GM18517 (cell line): ENCODE results near the gene TIMM29.

Source experiments
- ATAC-seq: cut with Tn5 transposase; IDR thresholded peaks from one replicate; pipeline ENCODE4 v1.9.1; 2021; ENCODE audit warnings: mild to moderate bottlenecking, moderate library complexity; ENCODE audit not compliant: unreplicated experiment

The TIMM29 gene

GRCh38 chr19:10928563-10929401 is at the start of gene TIMM29, which contains the start of gene YIPF2:
Gene TIMM29 (plus strand): TSS chr19:10928811. CDS start chr19:10928823, 12 bp downstream.
Gene YIPF2 (minus strand): TSS chr19:10928639. CDS start chr19:10928410, 229 bp downstream.
- ATAC-seq: peak; percentile 82

- ATAC-seq: no peak
These were observed 47.1 kb upstream of the TIMM29 start for GRCh38 chr19:10881403-10882107.

DNA sequence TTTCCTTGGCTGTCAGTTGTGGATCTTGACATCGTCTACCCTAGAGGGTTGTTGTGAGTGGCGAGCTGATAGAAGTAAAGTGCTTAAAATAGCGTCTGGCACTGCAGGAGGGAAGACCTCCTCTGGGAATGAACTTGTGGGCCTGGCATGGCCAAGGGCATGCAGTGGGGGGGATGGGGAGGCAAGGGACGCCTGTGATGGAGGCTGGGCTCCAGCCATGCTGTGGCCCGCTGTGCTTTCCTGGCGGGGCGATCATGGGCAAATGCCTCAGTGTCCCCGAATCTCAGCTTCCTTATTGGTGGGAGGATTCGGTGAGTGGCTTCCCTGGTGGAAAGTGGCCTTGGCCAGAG is 46.5 kb upstream of the TIMM29 start:
- no peak for ATAC-seq

- ATAC-seq: no peak
These were observed 44.3 kb upstream of the TIMM29 start for GRCh38 chr19:10884274-10884673.

DNA sequence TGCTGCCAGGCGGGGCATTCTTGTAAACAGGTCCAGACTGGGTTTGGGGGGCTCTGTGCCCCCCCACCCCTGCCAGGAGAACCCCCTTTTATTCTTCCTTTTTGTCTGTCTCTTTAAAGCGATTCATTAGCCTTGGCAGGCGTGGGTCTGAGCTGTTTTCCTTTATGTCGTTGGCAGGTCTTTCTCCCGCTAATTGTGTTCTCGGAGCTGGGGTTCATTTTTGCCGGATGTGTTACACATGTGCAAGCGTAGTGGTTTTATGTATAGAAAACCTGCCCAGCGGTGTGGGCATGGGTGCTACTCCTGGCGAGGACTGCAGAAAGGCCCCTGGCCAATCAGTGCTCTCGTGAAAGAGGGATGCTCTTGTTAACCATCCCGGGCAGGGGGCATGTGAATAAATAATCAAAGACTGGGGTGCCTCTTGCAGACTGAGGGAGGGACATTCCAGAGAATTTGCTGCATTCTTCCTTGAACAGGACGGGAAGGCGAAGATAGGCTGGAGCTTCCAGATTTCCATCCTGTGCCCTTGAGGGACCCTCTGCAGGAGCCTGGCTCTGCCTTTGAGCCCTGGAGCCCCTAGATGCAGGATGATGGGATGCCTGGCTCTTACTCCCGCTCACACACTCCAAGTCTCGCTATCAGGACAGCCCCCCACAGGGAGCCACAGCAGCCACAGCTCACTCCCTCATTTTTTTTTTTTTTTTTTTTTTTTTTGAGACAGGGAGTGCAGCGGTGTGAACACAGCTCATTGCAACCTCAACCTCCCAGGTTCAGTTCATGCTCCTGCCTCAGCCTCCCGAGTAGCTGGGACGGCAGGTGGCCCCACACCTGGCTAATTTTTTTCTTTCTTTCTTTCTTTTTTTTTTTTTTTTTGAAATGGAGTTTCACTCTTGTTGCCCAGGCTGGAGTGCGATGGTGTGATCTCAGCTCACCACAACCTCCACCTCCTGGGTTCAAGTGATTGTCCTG is 43.1 kb upstream of the TIMM29 start:
- no peak for ATAC-seq

DNA sequence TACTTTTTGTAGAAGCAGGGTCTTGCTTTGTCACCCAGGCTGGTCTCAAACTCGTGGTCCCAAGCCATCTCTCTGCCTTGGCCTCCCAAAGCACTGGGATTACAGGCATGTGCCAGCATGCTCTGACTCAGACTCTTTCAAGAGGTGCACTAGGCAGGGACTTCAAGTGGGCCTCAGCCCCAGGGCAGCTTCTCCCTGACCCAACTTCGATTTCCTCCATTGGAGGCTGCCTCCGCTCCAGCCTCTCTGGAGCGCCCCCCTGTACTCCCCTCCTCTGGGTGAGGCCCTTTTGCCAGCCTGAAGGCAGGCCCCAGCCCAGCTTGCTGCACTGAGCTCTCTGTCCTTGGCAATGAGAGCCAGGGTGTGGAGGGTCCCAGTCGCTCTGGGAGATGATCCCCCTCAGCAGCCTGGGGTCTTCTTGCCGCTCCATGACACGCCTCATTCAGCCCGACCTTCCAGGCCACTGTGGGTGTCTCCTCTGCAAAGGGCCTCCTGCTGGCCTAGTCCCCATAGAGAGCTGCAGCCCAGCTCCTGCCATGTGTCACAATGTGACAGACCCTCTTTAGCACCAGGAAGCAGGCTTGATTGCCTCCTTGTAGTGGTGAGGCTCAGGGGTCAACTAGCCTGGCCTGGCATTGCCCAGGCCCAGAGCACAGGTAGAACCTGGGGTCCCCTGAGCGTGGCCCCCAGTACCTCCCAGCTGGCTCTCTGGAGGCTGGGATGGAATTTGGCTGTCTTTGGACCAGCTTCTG is 40.8 kb upstream of the TIMM29 start:
- no peak for ATAC-seq

DNA sequence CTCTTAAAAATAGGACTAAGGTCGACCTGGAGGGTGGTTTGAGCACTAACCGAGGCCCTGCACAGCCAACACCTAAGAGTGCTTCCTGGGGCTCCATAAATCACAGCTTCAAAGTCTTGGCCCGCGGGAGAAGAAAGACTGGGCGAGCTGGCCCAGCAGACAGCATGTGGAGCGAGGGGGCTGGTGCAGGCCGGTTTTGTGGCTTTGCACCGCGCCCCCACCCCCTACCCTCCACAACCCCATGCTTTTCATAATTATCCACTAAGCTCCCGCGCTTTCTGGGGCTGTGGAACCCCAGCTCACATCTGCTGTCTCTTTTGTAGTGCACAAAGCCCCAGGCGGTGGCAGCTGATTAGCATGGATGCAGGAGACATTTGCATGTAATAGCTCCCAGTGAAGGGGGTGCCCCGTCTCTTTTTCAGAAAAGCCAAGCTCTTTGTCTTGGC is 40.2 kb upstream of the TIMM29 start:
- no peak for ATAC-seq

- ATAC-seq: no peak
These were observed 38.7 kb upstream of the TIMM29 start for GRCh38 chr19:10889880-10890279.

DNA sequence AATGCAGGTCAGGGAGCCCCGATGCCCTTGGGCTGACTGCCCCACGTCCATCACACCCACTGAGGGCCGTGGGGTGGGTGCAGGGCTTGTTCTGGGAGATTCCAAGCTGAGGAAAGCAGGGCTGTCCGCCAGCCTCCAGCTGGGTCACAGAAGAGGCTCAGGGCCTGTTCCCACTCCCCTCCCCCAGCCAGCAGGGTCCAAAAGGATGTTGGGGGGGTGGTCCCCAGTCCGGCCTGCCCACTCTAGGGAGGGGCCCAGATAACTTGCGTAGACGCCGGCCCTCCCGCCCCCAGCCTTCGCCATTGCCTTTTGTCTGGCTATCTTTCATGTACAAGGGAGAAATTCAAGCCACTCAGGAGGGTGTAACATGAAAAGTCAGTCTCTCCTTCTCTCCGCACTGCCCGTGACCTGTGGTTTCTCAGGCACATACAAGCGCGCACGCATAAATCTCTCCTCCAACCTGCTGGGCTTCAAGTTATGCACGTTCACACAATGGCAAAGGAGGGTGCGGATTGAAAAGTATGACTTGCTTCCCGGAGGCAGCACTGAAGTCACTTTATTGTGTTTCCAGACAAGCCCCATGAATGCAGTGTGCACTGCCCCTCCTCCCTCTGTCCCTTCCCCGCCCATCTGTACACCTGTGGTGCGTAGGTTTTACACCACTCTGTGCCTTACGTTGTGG is 37.1 kb upstream of the TIMM29 start:
- no peak for ATAC-seq

GRCh38 chr19:10892256-10892655 is 36.4 kb upstream of the TIMM29 start:
- no peak for ATAC-seq

DNA sequence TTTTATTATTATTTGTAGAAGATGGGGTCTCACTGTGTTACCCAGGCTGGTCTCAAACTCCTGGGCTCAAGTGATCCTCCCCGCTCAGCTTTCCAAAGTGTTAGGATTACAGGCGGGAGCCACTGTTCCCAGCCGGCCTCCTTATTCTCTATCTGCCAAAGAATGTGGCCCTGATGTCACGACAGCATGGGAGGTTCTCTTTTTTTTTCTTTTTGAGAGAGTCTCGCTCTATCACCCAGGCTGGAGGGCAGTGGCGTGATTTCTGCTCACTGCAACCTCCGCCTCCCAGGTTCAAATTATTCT is 33.7 kb upstream of the TIMM29 start:
- ATAC-seq: no peak

DNA sequence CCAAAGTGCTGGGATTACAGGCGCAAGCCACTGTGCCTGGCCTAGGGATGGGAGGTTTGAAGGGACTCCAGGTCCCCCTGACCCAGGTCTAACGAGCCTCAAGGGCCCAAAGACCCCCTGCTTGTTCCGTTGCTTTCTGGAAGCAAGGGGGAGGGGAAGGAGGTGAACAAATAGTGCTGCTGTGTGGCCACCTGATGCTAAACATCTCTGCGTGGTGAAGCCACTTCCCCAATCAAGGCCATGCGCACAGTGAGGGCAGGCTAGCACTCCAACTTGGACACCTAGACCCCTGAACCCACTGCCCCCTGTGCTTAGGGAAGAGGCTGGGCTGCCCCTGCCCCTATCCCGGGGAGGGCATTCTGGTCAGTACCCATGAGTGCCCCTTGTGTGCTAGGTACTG is 33.2 kb upstream of the TIMM29 start:
- ATAC-seq: no peak

DNA sequence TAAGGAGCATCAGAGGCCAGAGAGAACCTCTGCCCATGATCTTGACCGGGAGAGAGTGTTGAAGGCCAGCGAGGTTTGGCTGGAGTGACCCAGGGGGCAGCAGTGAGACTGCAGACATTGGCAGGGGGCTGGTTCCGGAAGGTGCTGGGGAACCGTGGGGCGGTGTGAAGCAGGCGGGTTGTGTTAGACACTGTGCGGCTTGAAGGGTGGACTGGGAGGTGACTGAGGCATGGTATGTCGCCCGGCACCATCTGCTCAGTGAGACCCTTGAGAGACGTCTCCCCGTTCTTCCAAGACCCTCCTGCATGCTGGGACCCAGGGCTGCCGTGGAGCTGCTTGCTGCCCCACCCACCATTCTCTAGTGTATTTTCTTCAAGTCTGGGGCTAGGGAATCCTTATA is 32.7 kb upstream of the TIMM29 start:
- no peak for ATAC-seq

DNA sequence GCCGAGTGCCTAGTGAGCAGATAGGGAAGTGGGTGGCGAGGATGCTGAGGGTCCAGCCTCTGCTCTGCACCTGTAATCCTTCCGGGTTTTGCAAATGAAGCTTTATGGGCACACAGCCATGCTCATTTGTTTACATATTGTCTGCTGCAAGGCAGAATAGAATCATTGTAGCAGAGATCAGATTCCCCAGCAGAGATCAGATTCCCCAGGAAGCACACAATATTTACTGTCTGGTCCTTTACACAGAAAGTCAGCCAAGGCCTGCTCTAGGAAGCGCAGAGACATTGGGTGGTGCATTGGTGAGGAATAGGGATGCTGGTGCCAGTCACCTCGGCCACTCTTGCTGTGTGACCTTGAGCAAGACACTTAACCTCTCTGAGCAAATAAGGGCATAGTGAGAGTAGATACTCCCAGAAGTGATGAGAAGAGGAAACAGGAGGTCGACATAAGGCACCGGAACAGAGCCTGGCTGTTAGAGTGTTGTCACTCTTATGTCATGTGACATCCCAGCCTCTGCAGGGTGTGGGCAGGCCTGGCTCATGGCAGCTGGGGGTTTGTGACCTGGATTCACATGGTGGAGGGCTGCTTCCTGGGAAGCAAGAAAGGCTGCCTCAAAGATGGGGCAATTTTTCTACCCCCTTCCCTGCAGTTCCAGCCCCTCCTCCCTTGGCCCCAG is 31.6 kb upstream of the TIMM29 start:
- ATAC-seq: no peak

DNA sequence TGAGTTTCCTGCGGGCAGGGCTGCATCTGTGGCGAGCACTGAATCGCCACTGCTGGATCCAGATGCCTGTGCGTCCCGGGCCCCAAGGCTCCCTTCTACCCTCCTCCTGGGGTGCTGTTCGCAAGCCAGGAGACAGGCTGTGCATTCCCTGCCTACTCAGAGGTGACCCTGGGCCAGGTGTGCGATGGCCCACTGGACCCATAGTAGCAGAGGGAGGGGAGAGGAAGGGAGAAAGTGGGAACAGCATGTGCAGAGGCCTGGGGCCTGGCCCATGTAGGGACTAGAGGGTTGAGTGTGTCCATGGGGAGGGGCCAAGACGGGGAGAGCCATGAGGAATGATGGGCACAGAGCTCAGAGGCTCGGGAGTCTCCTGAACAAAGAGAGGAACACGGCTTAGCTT is 30.0 kb upstream of the TIMM29 start:
- ATAC-seq: no peak

- no peak for ATAC-seq
These were observed 29.4 kb upstream of the TIMM29 start for GRCh38 chr19:10899151-10899653.

- no peak for ATAC-seq
These were observed 20.7 kb upstream of the TIMM29 start for GRCh38 chr19:10907925-10908324.

DNA sequence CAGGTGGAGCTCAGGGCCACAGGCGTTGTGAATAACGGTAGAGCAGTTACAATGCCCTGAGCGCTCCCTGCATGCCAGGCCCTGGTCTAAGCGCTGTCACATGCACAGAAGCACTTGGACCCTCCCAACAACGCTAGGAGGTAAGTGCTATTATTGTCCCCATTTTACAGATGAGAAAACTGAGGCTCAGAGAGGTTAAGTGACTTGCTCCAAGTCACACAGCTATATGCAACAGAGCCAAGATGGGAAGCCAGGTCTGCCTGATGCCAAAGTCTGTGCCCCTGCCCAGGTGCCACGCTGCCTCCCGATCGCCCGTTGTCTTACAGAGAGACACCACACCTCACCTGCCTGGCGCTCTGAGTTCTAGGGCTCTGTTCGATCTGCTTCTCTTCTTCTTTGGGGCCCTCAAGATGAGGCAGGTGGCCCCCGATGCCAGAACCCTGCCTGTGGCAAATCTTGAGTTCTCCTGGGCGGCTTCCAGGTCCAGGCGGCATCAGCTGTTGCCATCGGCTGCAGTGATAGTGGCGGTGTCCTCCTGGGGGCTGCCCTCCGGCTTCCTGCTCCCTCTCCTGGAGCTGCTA is 20.1 kb upstream of the TIMM29 start:
- ATAC-seq: no peak
